ENCODE data around the gene SH3RF3.
"Not testable (repeated sequence)": the region's sequence is repeated elsewhere in the genome, so short reads cannot be mapped to it uniquely, and the experiment has no call there.

SH3RF3 gene

DNA sequence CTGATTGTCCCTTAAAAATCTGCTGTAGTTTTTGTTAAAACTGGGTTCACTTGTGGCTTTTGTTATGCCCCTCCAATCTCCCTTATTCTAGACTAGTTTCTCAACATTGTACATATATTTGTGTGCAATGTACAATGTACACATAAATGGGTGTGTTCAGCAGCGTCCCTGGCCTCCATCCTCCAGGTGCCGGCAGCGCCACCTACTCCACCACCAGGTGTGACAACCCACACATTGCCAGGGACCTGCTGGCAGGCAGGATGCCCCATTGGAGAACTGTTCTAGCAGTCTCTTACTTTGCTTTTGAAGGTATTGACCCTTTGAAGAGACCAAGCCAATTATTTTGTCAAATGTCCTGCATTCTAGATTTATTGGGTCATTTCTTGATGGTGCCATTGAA, 75.4 kb downstream of the SH3RF3 start:
- no peak for DNase-seq

DNA sequence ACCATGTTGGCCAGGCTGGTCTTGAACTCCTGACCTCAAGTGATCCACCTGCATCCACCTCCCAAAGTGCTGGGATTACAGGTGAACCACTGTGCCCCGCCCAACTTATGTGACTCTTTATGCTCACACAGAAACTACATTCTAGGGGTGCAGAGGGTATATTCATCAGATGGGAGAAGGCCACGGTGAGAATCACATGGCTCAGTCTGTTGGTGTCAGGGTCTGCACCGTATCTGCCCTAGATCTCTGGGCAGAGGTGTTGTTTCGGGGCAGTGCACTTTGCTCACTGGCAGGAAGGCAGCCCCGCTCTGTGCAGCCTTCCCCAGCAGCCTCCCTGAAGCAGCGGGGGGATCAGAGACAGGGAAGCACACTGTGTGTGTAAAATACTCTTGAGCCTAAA, 76.4 kb downstream of the SH3RF3 start:
- no peak for DNase-seq

DNA sequence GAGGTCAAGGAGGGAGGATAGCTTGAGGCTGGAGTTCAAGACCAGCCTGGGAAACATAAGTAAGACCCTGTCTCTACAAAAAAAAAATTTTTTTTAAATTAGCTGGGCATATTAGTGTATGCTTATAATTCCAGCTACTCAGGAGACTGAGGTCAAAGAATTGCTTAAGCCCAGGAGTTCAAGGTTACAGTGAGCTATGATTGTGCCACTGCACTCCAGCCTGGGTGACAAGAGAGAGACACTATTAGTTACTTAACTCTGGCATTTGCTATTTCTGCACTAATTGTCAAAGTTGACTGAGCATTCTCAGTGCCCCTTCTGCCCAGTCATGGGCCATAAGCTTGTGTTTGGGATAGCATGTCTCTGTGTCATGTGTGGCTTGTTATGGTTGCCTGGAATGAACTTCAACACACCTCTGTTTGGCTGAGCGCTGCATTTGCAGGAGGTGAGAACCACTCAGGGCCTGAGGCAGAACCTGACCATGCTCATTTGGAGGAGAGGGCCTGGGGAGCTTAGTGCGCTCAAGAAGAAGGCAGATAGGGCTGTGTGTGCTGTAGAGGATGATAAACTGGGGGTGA, 77.7 kb downstream of the SH3RF3 start:
- no peak for DNase-seq

DNA sequence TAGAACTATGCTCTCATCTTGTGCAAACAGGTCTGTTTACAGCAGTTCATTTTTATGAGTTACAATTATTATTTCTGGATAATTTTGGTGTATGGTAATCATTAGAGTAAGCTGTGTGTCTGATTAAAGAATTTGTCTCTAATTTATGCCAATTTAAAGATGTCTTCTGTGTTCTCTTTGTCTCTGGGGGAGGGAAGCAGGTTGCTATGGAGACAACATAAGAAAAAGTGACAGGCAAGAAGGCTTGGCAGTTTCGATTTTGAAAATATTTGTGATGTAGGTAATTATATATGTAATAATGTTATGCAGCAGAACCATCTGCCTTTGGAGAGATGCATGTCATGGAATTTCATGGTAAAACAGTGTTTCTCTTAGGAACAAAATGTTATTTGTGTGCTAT, 78.2 kb downstream of the SH3RF3 start:
- no peak for DNase-seq

DNA sequence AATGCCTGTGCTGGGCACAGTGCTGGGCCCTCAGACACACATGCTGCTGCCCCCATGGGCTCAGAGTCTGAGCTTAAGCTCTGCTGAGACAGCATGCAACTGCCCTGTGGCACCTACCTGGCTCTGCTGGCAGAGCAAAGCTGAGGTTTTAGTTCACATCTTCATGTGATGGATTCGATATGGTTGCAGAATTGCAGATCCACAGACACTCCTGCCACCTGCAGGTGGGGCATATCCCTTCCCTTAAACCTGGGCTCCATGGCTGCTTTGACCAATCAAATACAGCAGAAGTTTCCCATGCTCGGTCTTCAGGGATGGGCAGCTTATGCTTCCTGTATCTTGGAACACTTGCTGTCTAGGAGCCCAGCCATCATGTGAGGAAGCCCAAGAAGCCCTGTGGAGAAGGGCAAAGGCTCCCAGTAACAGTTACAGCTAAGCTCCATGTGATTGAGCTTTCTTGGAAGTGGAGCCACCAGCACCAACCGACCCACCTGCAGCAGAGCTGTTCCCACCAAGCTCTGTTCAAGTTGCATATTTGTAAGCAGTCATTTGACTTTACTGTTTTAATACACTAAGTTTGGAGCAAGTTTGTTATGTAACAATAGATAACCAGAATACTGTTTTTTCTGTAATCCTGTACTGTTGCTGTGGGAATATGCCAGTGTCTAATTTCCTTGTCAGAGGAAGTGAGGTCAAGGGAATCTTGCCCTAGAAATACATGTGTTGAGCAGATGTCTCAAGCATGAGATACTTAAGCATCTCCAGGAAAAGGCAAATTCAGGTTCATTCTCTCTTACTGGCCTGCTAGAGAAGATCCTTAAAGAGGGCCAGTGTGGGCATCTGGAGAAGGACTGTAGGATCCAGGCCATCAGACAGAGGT, 79.3 kb downstream of the SH3RF3 start:
- DNase-seq: no peak

DNA sequence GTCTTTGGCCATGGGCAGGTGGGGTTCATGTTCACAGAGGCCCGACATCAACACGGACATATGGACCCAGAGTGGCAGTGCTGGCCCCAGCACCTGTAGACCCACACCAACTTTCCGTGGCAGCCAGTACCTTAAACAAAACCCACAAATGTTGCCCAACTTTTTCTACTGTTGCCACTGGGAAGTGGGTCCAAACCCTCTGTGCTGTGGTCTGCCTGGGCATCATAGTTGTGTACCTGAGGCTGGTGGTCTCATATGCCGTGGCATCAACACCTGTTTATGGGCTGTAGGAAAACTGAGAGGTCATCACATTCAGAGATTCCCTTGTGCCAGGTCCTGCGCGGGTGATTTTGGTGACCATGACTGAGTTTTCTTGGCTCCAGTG, 79.9 kb downstream of the SH3RF3 start:
- no peak for DNase-seq

DNA sequence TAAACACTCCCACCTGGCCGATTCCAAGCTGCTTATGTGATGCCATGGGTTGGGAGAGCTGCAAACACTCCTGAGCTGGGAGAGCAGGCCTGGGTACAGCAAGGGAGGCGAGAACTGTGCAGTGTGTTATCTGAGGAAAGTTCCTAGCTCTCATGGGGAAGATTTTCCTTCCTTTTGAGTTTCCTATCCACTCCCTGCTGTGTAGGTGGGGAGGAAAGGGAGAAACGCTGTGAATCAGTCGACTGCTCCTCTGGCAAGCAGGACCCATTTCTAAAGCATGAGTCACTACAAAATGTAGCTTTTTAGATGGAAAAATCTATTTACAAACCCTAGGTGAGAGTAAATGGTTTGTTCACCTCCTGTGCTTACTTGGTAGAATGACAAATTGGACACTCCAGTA, 80.4 kb downstream of the SH3RF3 start:
- no peak for DNase-seq

DNA sequence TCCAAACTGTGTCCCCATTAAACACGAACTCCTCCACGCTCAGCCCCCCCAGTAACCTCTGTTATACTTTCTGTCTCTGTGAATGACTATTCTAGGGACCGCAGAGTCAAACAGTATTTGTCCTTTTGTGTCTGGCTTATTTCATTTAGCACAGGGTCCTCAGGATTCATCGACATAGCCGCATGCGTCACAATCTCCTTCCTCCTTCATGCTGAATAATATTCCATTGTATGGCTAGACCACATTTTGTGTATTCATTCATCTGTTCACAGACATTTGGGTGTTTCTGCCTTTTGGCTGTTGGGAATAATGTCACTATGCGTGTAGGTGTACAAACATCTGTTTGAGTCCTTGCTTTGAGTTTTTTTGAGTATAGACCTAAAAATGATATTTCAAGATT, 80.9 kb downstream of the SH3RF3 start:
- no peak for DNase-seq

DNA sequence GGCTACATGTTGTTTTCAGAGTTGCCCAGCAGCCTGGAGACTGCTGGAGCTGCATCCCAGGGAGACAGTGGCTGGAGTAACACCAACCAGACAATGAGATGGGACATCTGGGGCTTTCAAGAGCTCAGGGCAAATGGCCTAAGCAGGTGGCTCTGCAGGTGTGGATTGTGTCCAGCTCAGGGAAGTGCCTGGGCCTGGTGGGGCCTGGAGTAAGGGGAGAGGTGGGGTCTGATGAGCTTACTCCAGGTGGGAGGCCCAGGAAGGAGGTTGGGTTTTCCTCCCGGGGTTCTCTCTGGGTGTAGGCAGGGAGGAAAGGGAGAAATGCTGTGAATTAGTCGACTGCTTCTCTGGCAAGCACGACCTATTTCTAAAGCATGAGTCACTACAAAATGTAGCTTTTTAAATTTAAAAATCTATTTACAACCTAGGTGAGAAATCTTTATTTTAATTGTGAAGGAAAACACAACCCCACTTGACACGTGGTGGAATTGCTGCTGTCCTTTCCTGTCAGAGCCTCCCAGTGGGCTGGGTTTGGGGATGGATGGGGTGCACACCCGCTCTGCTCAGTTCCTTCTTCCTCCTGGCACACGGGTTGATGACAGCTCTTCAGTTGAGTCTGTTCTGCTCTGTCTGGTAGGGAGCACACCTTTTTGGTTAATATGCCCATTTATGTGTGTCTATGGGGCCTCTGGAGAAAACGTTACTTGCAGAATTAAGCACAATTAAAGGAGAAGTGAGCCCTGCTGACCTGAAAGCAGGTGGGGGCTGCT, 81.6 kb downstream of the SH3RF3 start:
- no peak for DNase-seq

DNA sequence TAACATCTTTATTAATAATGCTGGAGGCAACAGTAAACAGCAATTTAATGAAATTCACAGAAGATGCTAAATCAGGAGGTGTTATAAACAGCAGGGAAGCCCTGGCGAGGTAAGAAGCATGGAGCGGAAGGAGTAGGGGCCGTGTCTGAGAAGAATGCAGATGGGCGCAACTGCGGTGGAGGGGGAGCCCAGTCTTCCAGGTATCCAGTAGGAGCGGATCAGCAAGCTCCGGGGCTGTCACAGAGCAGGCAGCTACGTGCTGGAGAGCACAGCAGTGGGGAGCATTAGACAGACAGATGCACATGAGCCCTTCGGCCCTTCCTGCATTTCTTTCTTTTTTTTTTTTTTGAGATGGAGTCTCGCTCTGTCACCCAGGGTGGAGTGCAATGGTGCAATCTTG, 82.3 kb downstream of the SH3RF3 start:
- DNase-seq: no peak

DNA sequence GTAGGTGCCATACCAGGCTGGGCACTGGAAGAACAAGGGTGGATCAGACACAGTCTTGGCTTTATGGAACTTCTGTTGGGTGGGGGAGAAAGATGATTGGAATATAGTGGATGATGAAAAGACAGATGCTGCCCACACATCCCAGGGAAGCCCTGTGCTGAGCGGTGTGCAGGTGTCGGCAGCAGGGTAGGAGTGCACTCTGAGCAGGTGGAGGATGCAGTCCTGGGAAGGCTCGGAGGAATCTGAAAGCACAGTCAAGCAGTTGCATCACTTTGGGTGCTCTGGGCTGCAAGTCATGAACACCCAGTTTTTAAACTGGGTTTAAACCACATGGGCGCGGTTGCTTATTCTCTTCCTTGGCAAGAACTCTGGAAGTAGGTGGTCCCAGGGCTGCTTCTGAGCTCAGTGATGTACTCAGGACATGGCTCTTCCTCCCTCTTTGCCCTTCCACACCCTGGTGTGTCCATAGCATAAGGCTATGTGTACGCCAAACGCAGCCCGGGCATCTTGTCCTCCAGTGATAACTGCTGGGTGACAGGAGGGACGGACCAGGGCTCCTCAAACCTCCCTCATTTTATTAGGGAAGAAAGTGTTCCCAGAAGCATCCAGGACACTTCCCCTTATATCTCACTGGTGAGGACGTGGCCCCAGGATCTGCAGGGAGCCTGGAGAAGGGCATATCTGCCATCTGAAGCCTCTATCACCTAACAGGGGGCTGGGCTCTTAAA, 84.0 kb downstream of the SH3RF3 start:
- no peak for DNase-seq

DNA sequence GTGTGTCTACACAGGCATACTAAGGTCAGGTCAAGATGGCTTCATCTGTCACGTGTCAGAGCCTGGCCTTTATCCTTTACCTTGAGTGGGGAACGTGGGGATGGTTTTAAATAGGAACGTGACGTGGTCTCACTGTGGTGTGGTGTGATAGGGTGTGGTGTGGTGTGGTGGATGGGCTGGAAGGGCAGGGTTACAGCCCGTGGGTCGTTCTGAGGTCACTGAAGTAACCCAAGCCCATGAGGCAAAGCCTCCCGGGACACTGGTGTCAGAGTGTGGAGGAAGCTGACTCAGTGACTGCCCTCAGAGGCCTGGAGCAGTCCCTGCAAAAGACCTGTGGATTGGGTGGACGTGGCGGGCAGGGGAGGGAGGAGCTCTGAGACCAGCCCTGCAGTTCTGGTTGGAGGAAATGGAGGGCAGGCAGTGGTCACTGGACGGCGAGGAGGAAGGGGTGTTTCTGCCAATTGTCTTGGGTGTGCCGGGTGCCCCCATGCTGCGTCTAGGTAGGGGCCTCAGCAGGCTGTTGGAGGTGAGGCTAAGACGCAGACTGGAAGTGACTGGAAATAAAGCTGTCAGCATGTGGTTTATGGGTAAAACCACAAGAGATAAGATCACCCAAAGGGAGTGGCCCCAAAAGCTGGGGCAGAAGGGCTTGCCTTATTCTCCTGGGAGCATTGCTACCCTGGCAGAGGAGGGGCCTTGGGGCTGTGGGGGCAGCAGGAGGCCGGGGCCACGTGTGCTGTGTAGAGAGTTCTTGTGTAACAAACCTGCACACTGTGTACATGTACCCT, 84.8 kb downstream of the SH3RF3 start:
- DNase-seq: peak; percentile 30

DNA sequence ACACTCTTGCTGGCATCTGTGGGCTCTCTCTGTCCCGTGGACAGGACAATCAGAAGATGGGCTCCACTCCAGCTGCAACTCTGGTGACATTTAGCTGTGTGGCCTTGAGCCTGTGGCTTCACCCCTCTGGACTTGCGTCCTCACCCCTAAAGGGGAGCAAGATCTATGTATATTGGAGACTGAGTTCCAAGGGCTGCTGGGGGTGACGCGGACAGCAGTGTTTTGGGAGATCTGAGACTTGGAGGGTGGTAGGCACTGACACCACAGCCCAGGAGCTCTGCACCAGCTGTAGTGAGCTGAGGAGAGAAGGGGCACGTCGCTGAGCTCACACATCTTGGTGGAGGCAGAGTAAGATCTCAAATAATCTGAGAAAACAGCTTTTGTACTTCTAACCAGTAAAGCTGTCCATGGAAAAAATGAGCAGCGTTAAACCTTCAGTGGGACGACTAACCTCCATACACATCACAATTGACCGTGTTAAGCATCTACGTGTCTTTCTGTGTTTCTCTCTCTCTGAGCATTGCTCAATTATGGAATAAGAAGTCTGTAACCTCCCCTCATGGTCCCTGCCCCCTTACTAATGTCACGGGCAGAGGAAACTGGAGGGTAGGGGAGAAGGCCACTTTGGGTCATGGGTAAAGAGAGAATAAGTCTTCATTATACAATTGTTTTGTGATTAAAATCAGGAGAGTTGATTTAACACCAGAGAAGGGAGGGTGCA, 85.8 kb downstream of the SH3RF3 start:
- DNase-seq: no peak

DNA sequence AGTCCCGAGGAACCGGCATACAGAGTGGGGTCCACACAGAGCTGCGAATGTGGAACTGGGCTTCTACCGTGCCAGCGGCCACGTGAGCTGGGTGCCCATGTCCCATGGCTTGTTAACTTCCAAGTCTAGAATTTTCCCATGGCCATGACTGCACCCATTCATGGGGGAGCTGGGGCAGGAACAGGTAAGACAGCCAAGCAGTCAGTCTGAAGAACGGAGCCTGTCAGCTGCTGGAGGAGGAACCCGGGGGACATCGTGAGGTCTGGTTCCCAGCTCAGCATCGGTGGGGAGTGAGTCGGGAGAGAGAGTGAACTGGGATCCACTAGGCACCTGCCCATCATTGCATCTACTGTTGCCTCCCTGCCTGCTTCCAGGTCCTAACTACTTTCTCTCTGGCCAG, 86.9 kb downstream of the SH3RF3 start:
- DNase-seq: no peak

DNA sequence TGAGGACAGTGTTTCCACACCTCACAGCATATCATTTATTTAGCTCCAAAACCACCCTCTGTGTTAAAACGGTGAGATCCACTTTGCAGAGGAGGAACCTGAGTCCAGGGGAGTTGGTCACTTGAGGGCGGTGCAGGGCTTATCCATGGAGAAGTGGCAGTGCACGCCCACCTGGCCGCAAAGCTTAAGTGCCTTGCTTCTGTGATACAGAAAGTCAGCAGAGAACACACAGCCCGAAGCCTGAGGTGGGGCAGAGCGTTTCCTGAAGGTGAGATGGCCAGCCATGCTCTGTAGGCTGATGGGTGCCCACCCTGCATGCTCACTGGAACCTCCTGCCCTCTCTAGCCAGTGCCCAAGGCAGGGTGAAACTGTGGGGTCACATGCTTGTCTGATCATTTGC, 87.3 kb downstream of the SH3RF3 start:
- no peak for DNase-seq

DNA sequence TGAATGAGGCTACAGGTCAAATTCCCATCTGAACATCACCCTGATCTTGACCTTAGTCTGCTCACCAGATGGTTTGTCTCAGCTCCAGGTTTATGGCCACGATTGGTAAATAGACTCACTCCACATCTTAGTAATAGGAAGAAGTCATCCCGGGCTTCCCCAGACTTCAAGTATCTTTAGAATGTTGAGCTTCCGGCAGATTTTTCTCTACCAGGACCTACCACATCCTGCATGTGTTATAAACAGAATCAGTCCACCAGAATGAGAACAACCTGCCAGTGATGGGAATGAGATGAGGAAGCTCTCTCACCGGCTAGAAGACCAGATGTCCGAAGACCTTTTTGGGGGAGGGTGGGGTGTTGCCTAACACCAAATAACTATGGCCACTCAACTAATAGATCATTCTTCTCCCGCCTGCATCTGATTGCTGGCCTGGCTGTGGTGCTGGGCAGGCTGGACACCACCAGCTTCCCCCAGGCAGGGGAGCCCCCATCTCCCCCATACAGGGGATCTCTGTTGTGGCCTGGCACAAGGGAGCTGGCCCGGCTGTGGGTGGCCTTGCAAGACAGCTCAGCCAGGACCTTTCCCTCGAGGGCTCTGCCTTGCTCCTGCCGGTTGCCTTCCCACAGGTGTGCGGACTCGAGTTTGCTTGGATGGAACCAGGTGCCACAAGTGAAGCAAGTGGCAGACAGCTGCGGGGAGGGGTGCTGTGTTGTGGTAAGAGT, 88.5 kb downstream of the SH3RF3 start:
- DNase-seq: no peak

DNA sequence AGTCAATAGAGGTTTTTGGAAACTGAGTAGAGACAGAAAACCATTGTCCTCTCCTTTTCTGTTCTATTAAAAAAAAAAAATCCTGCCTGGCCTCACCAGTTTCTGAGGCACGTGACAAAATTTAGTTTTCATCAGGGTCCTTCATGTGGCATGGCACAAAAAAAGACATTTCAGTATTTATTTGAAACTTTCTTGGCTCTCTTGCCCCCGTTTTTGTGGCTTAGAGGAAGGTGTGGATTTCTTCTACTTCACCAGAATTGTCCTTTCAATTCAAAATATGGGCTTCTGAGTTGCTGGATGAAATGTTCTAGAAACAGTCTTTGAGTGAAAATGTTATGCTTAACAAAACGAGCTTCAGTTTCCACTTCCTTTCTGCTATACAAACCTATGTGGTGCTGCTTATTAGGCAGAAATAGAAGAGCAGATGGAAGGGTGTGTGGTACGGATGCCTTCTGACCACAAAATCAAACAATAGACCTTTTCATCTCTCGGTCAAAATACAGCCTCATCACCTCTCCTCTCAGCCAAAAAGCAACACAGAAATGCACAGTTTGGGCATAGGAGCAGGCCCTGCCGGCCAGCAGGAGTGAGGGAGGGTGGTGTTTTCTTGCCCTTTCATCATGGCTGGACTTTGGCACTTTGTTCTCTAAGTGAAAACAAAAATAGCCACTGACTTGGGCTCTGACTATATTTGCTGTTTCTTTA, 89.2 kb downstream of the SH3RF3 start:
- no peak for DNase-seq

DNA sequence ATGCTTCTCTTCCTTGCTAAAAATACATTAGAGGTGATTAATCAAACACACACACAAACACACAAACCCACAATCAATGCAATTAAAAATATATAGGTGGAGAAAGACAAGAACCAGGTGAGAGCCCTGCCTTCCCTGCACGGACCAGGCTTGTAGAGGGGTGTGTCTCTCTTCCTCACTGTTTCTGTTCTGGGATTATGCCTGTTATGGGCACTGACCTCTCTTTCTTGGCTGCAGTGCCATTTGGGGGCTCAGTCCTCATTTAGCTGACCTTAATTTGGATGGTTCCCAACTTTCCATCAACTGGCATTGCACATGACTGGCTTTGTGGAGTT, 89.8 kb downstream of the SH3RF3 start:
- DNase-seq: no peak

DNA sequence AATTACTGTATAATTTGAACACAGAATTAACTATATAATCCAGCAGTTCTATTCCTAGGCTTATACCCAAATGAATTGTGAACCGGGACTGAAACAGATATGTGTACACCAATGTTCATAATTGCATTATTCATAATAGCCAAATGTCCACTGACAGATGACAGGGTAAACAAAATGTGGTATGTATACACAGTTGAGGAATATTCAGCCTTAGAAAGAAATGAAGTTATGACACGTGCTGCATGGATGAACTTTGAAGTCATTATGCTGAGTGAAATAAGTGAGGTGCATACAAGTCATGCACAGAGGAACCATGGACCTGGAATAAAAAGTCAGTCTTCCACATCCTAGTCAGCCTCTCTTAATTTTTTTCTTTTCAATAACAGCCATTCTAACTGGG, 91.9 kb downstream of the SH3RF3 start:
- DNase-seq: no peak

DNA sequence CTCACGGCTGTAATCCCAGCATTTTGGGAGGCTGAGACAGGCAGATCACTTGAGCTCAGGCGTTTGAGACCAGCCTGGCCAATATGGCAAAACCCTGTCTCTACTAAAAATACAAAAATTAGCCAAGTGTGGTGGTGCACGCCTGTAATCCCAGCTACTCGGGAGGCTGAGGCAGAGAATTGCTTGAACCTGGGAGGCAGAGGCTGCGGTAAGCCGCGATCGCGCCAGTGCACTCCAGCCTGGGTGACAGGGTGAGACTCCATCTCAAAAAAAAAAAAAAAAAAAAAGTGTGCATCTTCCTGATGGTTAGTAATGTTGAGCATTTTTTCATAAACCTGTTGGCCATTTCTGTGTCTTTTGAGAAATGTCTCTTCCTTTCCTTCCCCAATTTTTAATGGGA, 92.3 kb downstream of the SH3RF3 start:
- DNase-seq: not testable (repeated sequence)

DNA sequence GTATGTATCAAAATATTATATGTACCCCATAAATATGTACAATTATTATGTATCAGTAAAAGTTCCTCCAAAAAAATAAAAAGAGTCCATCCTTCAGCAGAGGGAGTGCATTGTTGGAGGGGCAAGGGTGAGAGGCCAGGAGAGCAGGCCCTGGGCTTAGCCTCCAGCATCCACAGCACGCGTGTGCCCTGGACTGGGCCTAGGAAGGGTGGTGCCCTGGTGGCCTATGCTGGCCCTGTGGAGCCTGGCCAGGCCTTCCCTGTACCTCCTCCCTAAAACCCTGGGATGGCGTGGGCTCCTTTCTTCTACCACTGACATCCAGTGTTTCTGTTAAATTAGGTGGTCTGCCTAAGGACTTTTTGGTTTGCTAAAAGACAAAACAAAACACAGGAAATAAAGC, 93.4 kb downstream of the SH3RF3 start:
- DNase-seq: no peak

Data from activated CD4-positive, alpha-beta T cell treated with anti-CD3 and anti-CD28 coated beads for 1 hour (primary cell).